Activated CD4-positive, alpha-beta memory T cell treated with anti-CD3 and anti-CD28 coated beads for 36 hours (primary cell): ENCODE data around the gene MCTS1. TPM values are rescaled to one million over a fixed set of nuclear protein-coding genes. Genes with fewer than 3 reads are reported as not detected.
A peak's percentile ranks its signal among the peaks of the same experiment; 100 is the strongest.

ENCODE experiments used
- CTCF ChIA-PET: fragments of 350-600 bp; sonication (Branson Sonifier 250); formaldehyde crosslinking; loops from one replicate; lab custom pipeline; 2021; ENCODE audit warnings: antibody characterized with exemption, inconsistent platforms; lab: Charles Lee
- POLR2A ChIA-PET: fragments of 350-600 bp; sonication (Branson Sonifier 250); formaldehyde crosslinking; loops from one replicate; lab custom pipeline; 2021; ENCODE audit warnings: antibody characterized with exemption; lab: Charles Lee
- DNase-seq: peaks from one replicate; pipeline ENCODE4 v3.0.0-alpha.2; 2020
- H3K27ac Mint-ChIP-seq: one replicate; pipeline ENCODE4 v1.8.0; 2021; ENCODE audit warnings: mixed read lengths
- H3K27me3 Mint-ChIP-seq: one replicate; pipeline ENCODE4 v1.8.0; 2021; ENCODE audit warnings: mixed read lengths
- H3K36me3 Mint-ChIP-seq: one replicate; pipeline ENCODE4 v1.8.0; 2021; ENCODE audit warnings: mixed read lengths
- H3K4me1 Mint-ChIP-seq: one replicate; pipeline ENCODE4 v1.8.0; 2021; ENCODE audit warnings: low read depth, mixed read lengths
- H3K4me3 Mint-ChIP-seq: one replicate; pipeline ENCODE4 v1.8.0; 2021; ENCODE audit warnings: mild to moderate bottlenecking, mixed read lengths
- H3K9me3 Mint-ChIP-seq: one replicate; pipeline ENCODE4 v1.8.0; 2021; ENCODE audit warnings: mixed read lengths
- intact Hi-C: fragments of 100-400 bp; cut with micrococcal nuclease; formaldehyde crosslinking; loops from one replicate; pipeline ENCODE4 v1.15.1; 2023
- total RNA-seq, 2 experiments: library from RNA; stranded (reverse); gene quantifications; one replicate each; pipeline ENCODE4 v1.2.3, GENCODE V29; 2021

The MCTS1 gene, protein sequence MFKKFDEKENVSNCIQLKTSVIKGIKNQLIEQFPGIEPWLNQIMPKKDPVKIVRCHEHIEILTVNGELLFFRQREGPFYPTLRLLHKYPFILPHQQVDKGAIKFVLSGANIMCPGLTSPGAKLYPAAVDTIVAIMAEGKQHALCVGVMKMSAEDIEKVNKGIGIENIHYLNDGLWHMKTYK
- total RNA-seq, result 10 to 100 TPM; 67.5 to 70.9 TPM

GRCh38 chrX:120603707-120604360 is at the start of gene MCTS1:
MCTS1 (plus strand) TSS chrX:120604101; CDS start chrX:120604237, 136 bp downstream.
- intact Hi-C loops, result loop anchor here (1.0 to 5.0 kb wide), 3 partner anchors 26 to 107 kb away; partner anchors contain the start of gene C1GALT1C1
- Mint-ChIP-seq H3K27ac (peak within 1 kb of the TSS; percentile 97), H3K4me3 (peak within 1 kb of the TSS; percentile 95), H3K4me1 (peaks cover 8% of the 10 kb centered on the region), H3K27me3 (no peaks in the 10 kb centered on the region), H3K36me3 (peaks cover 3% of the 10 kb centered on the region), H3K9me3 (no peaks in the 10 kb centered on the region)
- POLR2A ChIA-PET, result interaction anchor here (1.0 to 3.4 kb wide), 6 partner anchors 15 to 54 kb away, joined by 3 to 25 read pairs (median 6); partner anchors contain the start of genes C1GALT1C1 and CUL4B
- peak; percentile 87 for DNase-seq
- CTCF ChIA-PET, result interaction anchor here (0.6 kb wide), 1 partner anchor 118 kb away, joined by 3 read pairs; no protein-coding TSS in a partner anchor

DNA sequence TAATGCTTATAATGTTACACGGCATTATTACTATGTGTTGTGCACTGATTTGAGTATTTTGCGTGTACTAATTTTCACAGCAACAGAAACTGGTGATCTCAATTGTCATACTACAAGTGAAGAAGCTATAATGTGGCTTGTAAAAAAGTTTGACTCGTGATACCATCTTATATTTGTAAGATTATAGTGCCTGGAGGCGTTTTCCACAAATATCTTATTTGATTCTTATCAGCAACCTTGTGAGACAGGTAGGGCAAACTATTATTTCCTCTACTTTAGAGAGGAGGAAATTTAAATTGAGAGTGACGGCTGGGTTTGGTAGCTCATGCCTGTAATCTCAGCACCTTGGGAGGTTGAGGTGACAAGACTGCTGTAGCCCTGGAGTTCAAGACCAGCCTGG is 47.6 kb upstream of the MCTS1 start:
- Mint-ChIP-seq H3K27me3 (no peaks in the 10 kb centered on the region), H3K9me3 (no peaks in the 10 kb centered on the region), H3K36me3 (peaks cover 7% of the 10 kb centered on the region), H3K4me1 (peaks cover 16% of the 10 kb centered on the region), H3K27ac (peak overlapping the region; percentile 18), H3K4me3 (no peak overlapping the region)
- ChIA-PET CTCF (no interaction called here), POLR2A (interaction anchor here (0.6 kb wide), 1 partner anchor 12 kb away, joined by 3 read pairs; no protein-coding TSS in a partner anchor)
- DNase-seq, result no peak
- intact Hi-C loops, result no loop called here

GRCh38 chrX:120559804-120560203 is 44.1 kb upstream of the MCTS1 start:
- H3K27ac Mint-ChIP-seq, result peak overlapping the region; percentile 95
- H3K36me3 Mint-ChIP-seq, result peaks cover 5% of the 10 kb centered on the region
- POLR2A ChIA-PET, result interaction anchor here (2.0 to 3.0 kb wide), 2 partner anchors 10 to 44 kb away, joined by 7 to 25 read pairs; partner anchors contain the start of gene MCTS1
- no peaks in the 10 kb centered on the region for H3K27me3 Mint-ChIP-seq
- no peak for DNase-seq
- intact Hi-C loops, result loop anchor here (2.0 to 5.0 kb wide), 2 partner anchors 73 to 309 kb away; partner anchors contain the start of gene ZBTB33
- peaks cover 25% of the 10 kb centered on the region for H3K4me1 Mint-ChIP-seq
- H3K9me3 Mint-ChIP-seq, result no peaks in the 10 kb centered on the region
- CTCF ChIA-PET, result no interaction called here
- H3K4me3 Mint-ChIP-seq, result peak overlapping the region; percentile 95

DNA sequence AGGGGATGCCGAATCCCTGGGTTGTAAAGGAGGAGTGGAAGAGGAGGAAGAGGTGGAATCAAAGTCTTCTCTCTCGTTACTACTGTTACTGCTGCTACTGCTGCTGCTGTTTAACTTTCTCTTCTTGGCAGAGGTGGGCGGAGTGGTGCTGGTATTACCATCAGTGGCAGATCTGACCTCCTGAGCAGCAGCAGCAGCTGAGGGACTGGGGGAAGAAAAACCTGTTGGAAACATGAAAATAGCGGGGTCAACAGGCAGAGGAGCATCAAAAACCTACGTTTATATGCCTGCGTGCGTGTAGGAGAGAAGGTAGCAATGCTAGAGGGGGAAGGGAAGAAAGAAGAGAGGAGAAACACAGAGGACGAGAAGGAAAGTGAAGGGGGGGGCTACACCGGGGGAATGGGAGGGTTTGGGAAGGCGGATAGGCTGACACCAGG is 43.5 kb upstream of the MCTS1 start:
- Mint-ChIP-seq H3K36me3 (peaks cover 5% of the 10 kb centered on the region), H3K4me3 (peak overlapping the region; percentile 95), H3K27me3 (no peaks in the 10 kb centered on the region), H3K4me1 (peaks cover 25% of the 10 kb centered on the region), H3K9me3 (no peaks in the 10 kb centered on the region), H3K27ac (peak overlapping the region; percentile 95)
- intact Hi-C loops, result loop anchor here (2.0 to 5.0 kb wide), 2 partner anchors 73 to 310 kb away; partner anchors contain the start of gene ZBTB33
- peak; percentile 63 for DNase-seq
- CTCF ChIA-PET, result interaction anchor here (1.6 to 2.2 kb wide), 2 partner anchors 20 to 75 kb away, joined by 3 to 8 read pairs; no protein-coding TSS in a partner anchor
- POLR2A ChIA-PET, result interaction anchor here (2.0 to 3.0 kb wide), 2 partner anchors 10 to 43 kb away, joined by 7 to 25 read pairs; partner anchors contain the start of gene MCTS1

GRCh38 chrX:120560842-120561633 is 42.9 kb upstream of the MCTS1 start, which contains the start of gene CUL4B:
CUL4B (minus strand) TSS chrX:120560962; CDS start chrX:120560638, 324 bp downstream.
- H3K27ac Mint-ChIP-seq, result peak within 1 kb of the TSS; percentile 95
- intact Hi-C loops, result loop anchor here (1.0 to 5.0 kb wide), 5 partner anchors 11 to 310 kb away; partner anchors contain the start of genes C1GALT1C1, MCTS1 and ZBTB33
- peaks cover 24% of the 10 kb centered on the region for H3K4me1 Mint-ChIP-seq
- ChIA-PET CTCF (interaction anchor here (1.2 to 2.2 kb wide), 3 partner anchors 21 to 75 kb away, joined by 3 to 8 read pairs (median 4); no protein-coding TSS in a partner anchor), POLR2A (interaction anchor here (2.0 to 3.0 kb wide), 2 partner anchors 11 to 43 kb away, joined by 7 to 25 read pairs; partner anchors contain the start of gene MCTS1)
- no peaks in the 10 kb centered on the region for H3K27me3 Mint-ChIP-seq
- H3K9me3 Mint-ChIP-seq, result no peaks in the 10 kb centered on the region
- H3K36me3 Mint-ChIP-seq, result peaks cover 5% of the 10 kb centered on the region
- peak; percentile 95 for DNase-seq
- peak within 1 kb of the TSS; percentile 95 for H3K4me3 Mint-ChIP-seq

DNA sequence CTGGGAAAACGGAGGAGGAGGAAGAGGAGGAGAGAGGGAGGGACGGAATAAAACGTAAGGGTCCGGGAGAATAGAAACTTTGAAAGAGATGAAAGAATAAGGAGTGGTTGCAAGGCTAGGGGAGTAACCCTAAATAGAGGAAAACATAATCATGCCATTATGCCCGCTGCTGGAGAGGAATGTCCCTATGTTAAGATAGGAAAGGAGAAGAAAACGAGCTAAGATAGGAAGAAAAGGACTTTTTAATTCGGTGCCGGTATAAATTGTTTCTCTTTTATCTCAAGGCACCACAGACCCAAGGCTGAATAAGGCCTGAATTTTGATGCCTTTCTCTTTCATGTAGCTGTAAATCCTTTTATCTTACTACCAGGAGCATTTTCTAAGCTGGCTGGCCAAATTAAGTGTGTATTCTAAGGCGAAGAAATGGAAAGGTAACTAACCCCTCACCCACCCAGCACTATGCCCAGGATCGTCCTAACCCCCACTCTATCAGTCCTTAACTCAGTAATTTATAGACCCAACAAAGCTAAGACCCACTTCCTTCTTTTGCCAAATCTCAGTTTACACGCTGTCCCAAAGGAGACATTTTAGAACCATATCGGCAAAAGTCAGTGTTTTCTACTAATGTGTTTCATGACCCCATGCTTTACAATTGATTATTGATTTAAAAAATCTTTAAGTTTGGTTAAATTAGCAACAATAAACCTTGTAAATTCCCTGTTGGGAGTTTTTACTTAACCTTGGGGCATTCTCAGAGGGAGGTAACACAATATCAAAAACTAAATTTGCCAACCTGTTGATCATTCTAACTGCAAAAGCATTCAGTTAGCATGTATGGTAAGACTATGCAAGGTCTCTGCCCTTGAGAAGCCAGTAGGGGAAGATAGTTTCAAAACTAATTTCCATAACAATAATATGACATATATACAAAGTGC is 42.0 kb upstream of the MCTS1 start:
- intact Hi-C loops, result loop anchor here (1.0 to 5.0 kb wide), 5 partner anchors 12 to 311 kb away; partner anchors contain the start of genes C1GALT1C1, MCTS1 and ZBTB33
- no peaks in the 10 kb centered on the region for H3K9me3 Mint-ChIP-seq
- H3K36me3 Mint-ChIP-seq, result peaks cover 5% of the 10 kb centered on the region

GRCh38 chrX:120562569-120562926 is 41.4 kb upstream of the MCTS1 start:
- DNase-seq, result no peak
- CTCF ChIA-PET, result interaction anchor here (2.2 kb wide), 1 partner anchor 77 kb away, joined by 8 read pairs; no protein-coding TSS in a partner anchor
- Mint-ChIP-seq H3K4me1 (peaks cover 15% of the 10 kb centered on the region), H3K36me3 (no peaks in the 10 kb centered on the region), H3K27me3 (no peaks in the 10 kb centered on the region), H3K4me3 (no peak overlapping the region), H3K9me3 (no peaks in the 10 kb centered on the region), H3K27ac (peak overlapping the region; percentile 95)
- intact Hi-C loops, result loop anchor here (5.0 kb wide), 1 partner anchor 75 kb away; no protein-coding TSS in a partner anchor
- POLR2A ChIA-PET, result interaction anchor here (3.0 kb wide), 1 partner anchor 41 kb away, joined by 25 read pairs; the partner anchor contains the start of gene MCTS1

More for the DNA sequence above, 42.0 kb upstream of the MCTS1 start:
- Mint-ChIP-seq H3K4me1 (peaks cover 19% of the 10 kb centered on the region), H3K27me3 (no peaks in the 10 kb centered on the region), H3K27ac (peak overlapping the region; percentile 95), H3K4me3 (peak overlapping the region; percentile 95)
- ChIA-PET CTCF (interaction anchor here (1.2 to 2.2 kb wide), 3 partner anchors 21 to 76 kb away, joined by 3 to 8 read pairs (median 4); no protein-coding TSS in a partner anchor), POLR2A (interaction anchor here (2.0 to 3.0 kb wide), 2 partner anchors 12 to 42 kb away, joined by 7 to 25 read pairs; partner anchors contain the start of gene MCTS1)
- DNase-seq, result no peak

DNA sequence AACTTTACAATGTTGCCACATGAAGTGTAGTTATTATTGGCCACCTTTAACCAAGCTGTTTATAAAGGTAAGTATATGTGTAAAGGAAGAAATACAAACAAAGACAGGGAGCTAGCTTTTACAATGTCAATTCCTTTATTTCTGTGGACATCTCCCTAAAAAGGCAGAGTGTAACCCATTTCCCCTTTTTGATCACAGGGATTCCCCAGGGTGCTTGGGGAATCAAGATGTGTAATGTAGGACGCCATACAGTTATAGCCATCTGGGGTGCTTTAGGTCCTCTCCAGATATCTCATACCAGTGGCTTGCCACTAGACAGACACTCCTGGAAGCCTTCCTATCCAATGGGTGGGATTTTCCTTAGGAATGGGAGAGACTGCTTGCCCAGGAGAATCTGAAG is 39.0 kb upstream of the MCTS1 start:
- Mint-ChIP-seq H3K4me1 (peaks cover 9% of the 10 kb centered on the region), H3K36me3 (no peaks in the 10 kb centered on the region), H3K27me3 (no peaks in the 10 kb centered on the region), H3K4me3 (no peak overlapping the region), H3K27ac (no peak overlapping the region), H3K9me3 (no peaks in the 10 kb centered on the region)
- DNase-seq, result no peak
- intact Hi-C loops, result loop anchor here (5.0 kb wide), 1 partner anchor 78 kb away; no protein-coding TSS in a partner anchor
- ChIA-PET POLR2A (no interaction called here), CTCF (no interaction called here)

DNA sequence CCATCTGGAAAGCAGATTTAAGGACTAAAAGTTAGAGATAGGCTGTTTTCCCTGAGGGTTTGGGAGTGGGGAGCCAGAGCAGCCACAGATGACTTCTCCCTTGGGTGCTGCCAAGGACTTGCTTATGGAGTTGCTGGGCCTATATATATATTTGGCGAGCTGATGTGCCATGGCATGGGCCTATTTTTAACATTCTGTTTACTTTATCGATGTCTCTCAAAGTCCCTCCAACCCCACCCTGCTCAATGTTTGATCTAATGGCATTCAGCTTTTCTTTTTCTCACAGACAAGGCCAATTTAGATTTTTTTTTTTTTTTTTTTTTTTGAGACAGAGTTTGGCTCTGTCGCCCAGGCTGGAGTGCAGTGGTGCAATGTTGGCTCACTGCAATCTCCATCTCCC is 37.1 kb upstream of the MCTS1 start:
- DNase-seq, result no peak
- ChIA-PET POLR2A (no interaction called here), CTCF (no interaction called here)
- intact Hi-C loops, result no loop called here
- H3K36me3 Mint-ChIP-seq, result no peaks in the 10 kb centered on the region
- H3K4me3 Mint-ChIP-seq, result no peak overlapping the region
- no peaks in the 10 kb centered on the region for H3K27me3 Mint-ChIP-seq
- H3K9me3 Mint-ChIP-seq, result no peaks in the 10 kb centered on the region
- H3K4me1 Mint-ChIP-seq, result peaks cover 10% of the 10 kb centered on the region
- no peak overlapping the region for H3K27ac Mint-ChIP-seq

DNA sequence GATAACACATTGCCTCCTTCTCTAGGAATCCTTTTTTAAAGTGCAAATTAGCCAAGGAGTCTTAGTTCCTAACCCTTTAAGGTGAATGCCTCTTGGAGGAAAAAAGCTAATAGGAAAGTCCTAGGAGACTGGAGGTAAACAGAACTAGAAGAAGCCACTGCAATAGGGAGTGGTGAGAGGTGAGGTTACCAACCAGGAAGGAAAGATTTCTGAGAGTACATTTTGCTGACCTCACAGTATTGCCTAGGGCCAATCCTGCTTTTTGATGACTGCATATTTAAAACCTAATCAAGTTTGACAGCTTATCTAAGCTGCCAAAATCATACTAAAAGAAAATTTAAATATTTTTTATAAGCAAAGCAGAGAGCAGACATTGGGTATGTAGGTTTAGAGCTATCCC is 35.9 kb upstream of the MCTS1 start:
- Mint-ChIP-seq H3K4me1 (peaks cover 2% of the 10 kb centered on the region), H3K9me3 (no peaks in the 10 kb centered on the region), H3K4me3 (no peak overlapping the region), H3K36me3 (no peaks in the 10 kb centered on the region), H3K27ac (no peak overlapping the region), H3K27me3 (no peaks in the 10 kb centered on the region)
- ChIA-PET POLR2A (interaction anchor here (0.5 kb wide), 1 partner anchor 12 kb away, joined by 3 read pairs; no protein-coding TSS in a partner anchor), CTCF (no interaction called here)
- DNase-seq, result no peak
- intact Hi-C loops, result no loop called here
